IPS-15b (cell line): ENCODE measurements around the gene WNT7B.

Source experiments
- H3K27me3 ChIP-seq: one replicate; pipeline ENCODE4 v1.6.1; 2013; ENCODE audit warnings: low read length; ENCODE audit not compliant: control insufficient read depth, insufficient read depth
- H3K36me3 ChIP-seq: one replicate; pipeline ENCODE4 v1.6.1; 2013; ENCODE audit warnings: low read length; ENCODE audit not compliant: control insufficient read depth, insufficient read depth
- H3K4me1 ChIP-seq: one replicate; pipeline ENCODE4 v1.6.1; 2013; ENCODE audit warnings: mild to moderate bottlenecking, low read length; ENCODE audit not compliant: control insufficient read depth, insufficient read depth
- H3K4me3 ChIP-seq: one replicate; pipeline ENCODE4 v1.5.1; 2013; ENCODE audit warnings: low read depth, low read length
- H3K9ac ChIP-seq: one replicate; pipeline ENCODE4 v1.6.1; 2013; ENCODE audit warnings: low read depth, mild to moderate bottlenecking, low read length
- H3K9me3 ChIP-seq: one replicate; pipeline ENCODE4 v1.6.1; 2013; ENCODE audit warnings: mild to moderate bottlenecking, low read length; ENCODE audit not compliant: control insufficient read depth, insufficient read depth

The WNT7B gene

GRCh38 chr22:45991098-45991497 lies 14.1 kb upstream of the WNT7B start:
- Histone ChIP-seq H3K9me3 (no peaks in the 10 kb centered on the region), H3K9ac (no peak overlapping the region), H3K27me3 (no peaks in the 10 kb centered on the region), H3K36me3 (no peaks in the 10 kb centered on the region), H3K4me3 (no peak overlapping the region), H3K4me1 (no peaks in the 10 kb centered on the region)

- no peaks in the 10 kb centered on the region for H3K36me3 ChIP-seq
- H3K9me3 ChIP-seq: no peaks in the 10 kb centered on the region
- no peaks in the 10 kb centered on the region for H3K4me1 ChIP-seq
- no peaks in the 10 kb centered on the region for H3K27me3 ChIP-seq
- H3K4me3 ChIP-seq: no peak overlapping the region
- H3K9ac ChIP-seq: no peak overlapping the region
Observed at GRCh38 chr22:45987136-45987861, 10.3 kb upstream of the WNT7B start.

- peaks cover 5% of the 10 kb centered on the region for H3K27me3 ChIP-seq
- H3K36me3 ChIP-seq: no peaks in the 10 kb centered on the region
- H3K9ac ChIP-seq: no peak overlapping the region
- no peaks in the 10 kb centered on the region for H3K9me3 ChIP-seq
- H3K4me3 ChIP-seq: no peak overlapping the region
- no peaks in the 10 kb centered on the region for H3K4me1 ChIP-seq
Observed at GRCh38 chr22:45984316-45984916, 7.5 kb upstream of the WNT7B start.

- no peaks in the 10 kb centered on the region for H3K4me1 ChIP-seq
- no peak overlapping the region for H3K4me3 ChIP-seq
- no peaks in the 10 kb centered on the region for H3K9me3 ChIP-seq
- no peak overlapping the region for H3K9ac ChIP-seq
- peaks cover 8% of the 10 kb centered on the region for H3K27me3 ChIP-seq
- H3K36me3 ChIP-seq: no peaks in the 10 kb centered on the region
Observed at GRCh38 chr22:45983797-45984196, 6.8 kb upstream of the WNT7B start.

- Histone ChIP-seq H3K4me3 (no peak overlapping the region), H3K9ac (no peak overlapping the region), H3K4me1 (no peaks in the 10 kb centered on the region), H3K9me3 (no peaks in the 10 kb centered on the region), H3K36me3 (no peaks in the 10 kb centered on the region), H3K27me3 (peaks cover 24% of the 10 kb centered on the region)
Observed at GRCh38 chr22:45980761-45981160, 3.8 kb upstream of the WNT7B start.

- Histone ChIP-seq H3K36me3 (no peaks in the 10 kb centered on the region), H3K27me3 (peaks cover 30% of the 10 kb centered on the region), H3K4me3 (no peak overlapping the region), H3K9me3 (no peaks in the 10 kb centered on the region), H3K4me1 (no peaks in the 10 kb centered on the region), H3K9ac (no peak overlapping the region)
Observed at GRCh38 chr22:45980268-45980570, 3.3 kb upstream of the WNT7B start.

- no peak overlapping the region for H3K9ac ChIP-seq
- peak overlapping the region; percentile 43 for H3K4me3 ChIP-seq
- no peaks in the 10 kb centered on the region for H3K4me1 ChIP-seq
- no peaks in the 10 kb centered on the region for H3K9me3 ChIP-seq
- no peaks in the 10 kb centered on the region for H3K36me3 ChIP-seq
- H3K27me3 ChIP-seq: peaks cover 49% of the 10 kb centered on the region
Observed at GRCh38 chr22:45978275-45978713, 1.3 kb upstream of the WNT7B start.

GRCh38 chr22:45977551-45978274 lies 751 bp upstream of the WNT7B start:
- peak overlapping the region; percentile 43 for H3K4me3 ChIP-seq
- no peaks in the 10 kb centered on the region for H3K4me1 ChIP-seq
- H3K36me3 ChIP-seq: no peaks in the 10 kb centered on the region
- H3K27me3 ChIP-seq: peaks cover 55% of the 10 kb centered on the region
- no peak overlapping the region for H3K9ac ChIP-seq
- H3K9me3 ChIP-seq: no peaks in the 10 kb centered on the region

- H3K9ac ChIP-seq: no peak overlapping the region
- H3K36me3 ChIP-seq: no peaks in the 10 kb centered on the region
- H3K4me1 ChIP-seq: no peaks in the 10 kb centered on the region
- H3K9me3 ChIP-seq: no peaks in the 10 kb centered on the region
- H3K4me3 ChIP-seq: peak overlapping the region; percentile 37
- H3K27me3 ChIP-seq: peaks cover 64% of the 10 kb centered on the region
Observed at GRCh38 chr22:45976254-45977002, 534 bp downstream of the WNT7B start.

- Histone ChIP-seq H3K9ac (no peak overlapping the region), H3K9me3 (no peaks in the 10 kb centered on the region), H3K27me3 (peaks cover 71% of the 10 kb centered on the region), H3K36me3 (no peaks in the 10 kb centered on the region), H3K4me1 (no peaks in the 10 kb centered on the region), H3K4me3 (peak overlapping the region; percentile 37)
Observed at GRCh38 chr22:45975164-45976161, 1.5 kb downstream of the WNT7B start.

- Histone ChIP-seq H3K4me3 (peak overlapping the region; percentile 18), H3K36me3 (no peaks in the 10 kb centered on the region), H3K27me3 (peaks cover 76% of the 10 kb centered on the region), H3K4me1 (no peaks in the 10 kb centered on the region), H3K9me3 (no peaks in the 10 kb centered on the region), H3K9ac (no peak overlapping the region)
Observed at GRCh38 chr22:45974498-45974897, 2.5 kb downstream of the WNT7B start.
